NT2/D1 (cell line): ENCODE measurements around the gene MKRN2.

ENCODE experiments used
- DNase-seq: peaks from one replicate; pipeline ENCODE4 v3.0.0-alpha.2; 2011; ENCODE audit warnings: low read depth, low spot score
- H3K27me3 ChIP-seq: 2 replicates; pipeline ENCODE4 v1.6.0; 2011; ENCODE audit warnings: mild to moderate bottlenecking; ENCODE audit not compliant: insufficient read length, insufficient read depth
- H3K36me3 ChIP-seq: 2 replicates; pipeline ENCODE4 v1.6.1; 2011; ENCODE audit warnings: mild to moderate bottlenecking, low read length, mixed read lengths; ENCODE audit not compliant: insufficient read depth, insufficient read length
- H3K4me1 ChIP-seq: 2 replicates; pipeline ENCODE4 v1.5.1; 2011; ENCODE audit not compliant: insufficient read depth, insufficient read length
- H3K4me3 ChIP-seq: 2 replicates; pipeline ENCODE4 v1.5.1; 2011; ENCODE audit warnings: low read depth; ENCODE audit not compliant: insufficient read length
- H3K9ac ChIP-seq: 2 replicates; pipeline ENCODE4 v1.6.0; 2011; ENCODE audit warnings: low read depth; ENCODE audit not compliant: insufficient read length
- H3K9me3 ChIP-seq: 2 replicates; pipeline ENCODE4 v1.5.1; 2011; ENCODE audit warnings: mild to moderate bottlenecking, low read length; ENCODE audit not compliant: insufficient read depth
- SUZ12 ChIP-seq: IDR thresholded peaks from 2 replicates; pipeline ENCODE4 v1.6.1; 2011; ENCODE audit not compliant: insufficient read length, insufficient read depth; ENCODE audit errors: extremely low read depth
- YY1 ChIP-seq: IDR thresholded peaks from 2 replicates; pipeline ENCODE4 v1.6.1; 2011; ENCODE audit not compliant: insufficient read length, insufficient read depth
- ZNF274 ChIP-seq: IDR thresholded peaks from 2 replicates; pipeline ENCODE4 v1.6.1; 2011; ENCODE audit warnings: mild to moderate bottlenecking, low read depth, low read length

The MKRN2 gene

DNA sequence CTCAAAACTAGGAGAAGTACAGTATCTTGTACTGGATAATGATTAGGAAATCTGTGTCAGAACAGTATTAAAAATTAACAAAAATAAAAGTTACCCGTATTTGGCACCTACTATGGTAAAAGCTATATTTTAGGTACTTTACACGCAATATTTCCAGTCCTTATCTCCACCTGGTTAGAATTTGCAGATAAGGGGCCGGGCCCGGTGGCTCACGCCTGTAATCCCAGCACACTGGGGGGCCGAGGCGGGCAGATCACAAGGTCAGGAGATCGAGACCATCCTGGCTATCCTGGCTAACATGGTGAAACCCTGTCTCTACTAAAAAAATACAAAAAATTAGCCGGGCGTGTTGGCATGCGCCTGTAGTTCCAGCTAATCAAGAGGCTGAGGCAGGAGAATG lies 40.0 kb upstream of the MKRN2 start:
- no peaks in the 10 kb centered on the region for H3K4me1 ChIP-seq

DNA sequence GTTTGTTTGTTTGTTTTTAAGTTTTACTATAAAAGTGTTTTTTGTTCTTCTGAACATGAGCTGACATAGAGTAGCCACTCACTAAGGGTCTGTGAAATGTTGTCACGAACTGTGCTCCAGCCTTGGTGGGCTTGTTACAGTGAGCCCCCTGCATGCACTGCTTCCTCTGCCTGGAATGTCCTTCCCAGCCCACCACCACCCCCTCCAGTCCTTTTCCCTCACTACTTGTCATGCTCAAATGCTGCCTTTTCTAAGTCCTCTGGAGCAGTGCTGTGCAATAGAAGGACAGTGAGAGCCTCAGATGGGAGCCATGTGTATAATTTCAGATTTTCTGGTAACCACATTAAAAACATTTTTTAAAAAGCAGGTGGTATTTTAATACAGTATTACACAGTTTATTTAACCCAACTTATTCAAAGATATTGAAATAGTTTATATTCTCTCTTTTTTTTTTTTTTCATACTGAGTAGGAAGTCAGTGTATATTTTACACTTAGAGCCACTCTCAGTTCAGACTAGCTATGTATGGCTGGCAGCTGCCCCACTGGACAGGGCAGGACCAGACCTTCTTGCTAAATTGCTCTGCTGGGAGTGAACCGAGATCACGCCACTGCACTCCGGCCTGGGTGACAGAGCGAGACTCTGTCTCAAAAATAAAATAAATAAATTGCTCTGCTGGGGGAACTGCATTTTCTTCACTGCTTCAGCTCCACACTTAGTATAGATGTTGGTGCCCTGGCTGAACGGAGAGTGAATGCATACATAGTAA lies 38.4 kb upstream of the MKRN2 start:
- H3K9me3 ChIP-seq = no peaks in the 10 kb centered on the region
- peaks cover 49% of the 10 kb centered on the region for H3K36me3 ChIP-seq
- H3K4me3 ChIP-seq = no peak overlapping the region
- no peaks in the 10 kb centered on the region for H3K27me3 ChIP-seq
- DNase-seq = no peak
- H3K9ac ChIP-seq = no peak overlapping the region
- no peaks in the 10 kb centered on the region for H3K4me1 ChIP-seq
- TF ChIP-seq ZNF274 = no peak
- no peak for TF ChIP-seq YY1
- no peak for TF ChIP-seq SUZ12

More for the DNA sequence above, 40.0 kb upstream of the MKRN2 start:
- peaks cover 42% of the 10 kb centered on the region for H3K36me3 ChIP-seq
- no peak for TF ChIP-seq SUZ12
- TF ChIP-seq YY1 = no peak
- no peak for TF ChIP-seq ZNF274
- H3K9ac ChIP-seq = no peak overlapping the region
- H3K4me3 ChIP-seq = no peak overlapping the region
- H3K27me3 ChIP-seq = no peaks in the 10 kb centered on the region
- DNase-seq = no peak
- H3K9me3 ChIP-seq = no peaks in the 10 kb centered on the region

DNA sequence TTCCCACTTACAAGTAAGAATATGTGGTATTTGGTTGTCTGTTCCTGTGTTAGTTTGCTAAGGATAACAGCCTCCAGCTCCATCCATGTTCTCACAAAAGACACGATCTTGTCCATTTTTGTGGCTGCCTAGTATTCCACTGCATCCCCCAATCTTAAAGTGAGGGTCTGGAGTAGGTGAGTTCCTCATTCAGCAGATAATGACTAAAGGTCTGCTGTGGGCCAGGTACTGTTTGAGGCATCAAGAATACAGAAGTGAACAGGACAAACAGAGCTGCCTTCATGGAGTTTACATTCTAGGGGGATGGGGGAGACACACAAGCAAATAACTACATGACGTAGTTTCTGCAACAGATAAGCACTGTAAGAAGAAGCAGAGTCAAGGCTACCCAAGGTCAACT lies 35.9 kb upstream of the MKRN2 start:
- H3K27me3 ChIP-seq = no peaks in the 10 kb centered on the region

DNA sequence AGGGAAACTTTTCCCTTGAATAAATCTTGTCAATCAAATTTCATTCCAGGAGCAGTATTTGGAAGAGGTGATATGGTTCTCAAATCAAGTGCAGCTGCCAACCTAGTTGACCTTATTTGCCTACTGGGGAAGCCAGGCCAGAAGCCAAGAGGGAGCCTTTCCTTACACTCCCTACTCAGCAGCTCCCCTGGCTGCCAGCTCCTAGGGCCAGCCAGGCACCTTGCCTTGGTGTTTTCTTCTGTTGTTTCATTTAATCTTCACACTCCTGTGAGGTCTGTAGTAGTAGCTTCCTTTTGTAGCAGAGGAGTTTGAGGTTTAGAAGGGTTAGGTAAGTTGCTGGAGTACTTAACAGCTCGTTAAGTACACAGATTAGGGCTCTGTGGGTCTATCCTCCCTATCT lies 34.2 kb upstream of the MKRN2 start:
- Histone ChIP-seq H3K36me3 (peaks cover 49% of the 10 kb centered on the region), H3K27me3 (no peaks in the 10 kb centered on the region), H3K4me1 (no peaks in the 10 kb centered on the region), H3K9me3 (no peaks in the 10 kb centered on the region), H3K4me3 (no peak overlapping the region), H3K9ac (no peak overlapping the region)
- no peak for DNase-seq
- no peak for TF ChIP-seq YY1
- no peak for TF ChIP-seq ZNF274

More for the DNA sequence above, 35.9 kb upstream of the MKRN2 start:
- no peak overlapping the region for H3K4me3 ChIP-seq
- TF ChIP-seq YY1 = no peak
- TF ChIP-seq SUZ12 = no peak
- no peak for TF ChIP-seq ZNF274
- no peak overlapping the region for H3K9ac ChIP-seq
- H3K4me1 ChIP-seq = no peaks in the 10 kb centered on the region
- H3K36me3 ChIP-seq = peaks cover 40% of the 10 kb centered on the region
- no peak for DNase-seq
- H3K9me3 ChIP-seq = no peaks in the 10 kb centered on the region

DNA sequence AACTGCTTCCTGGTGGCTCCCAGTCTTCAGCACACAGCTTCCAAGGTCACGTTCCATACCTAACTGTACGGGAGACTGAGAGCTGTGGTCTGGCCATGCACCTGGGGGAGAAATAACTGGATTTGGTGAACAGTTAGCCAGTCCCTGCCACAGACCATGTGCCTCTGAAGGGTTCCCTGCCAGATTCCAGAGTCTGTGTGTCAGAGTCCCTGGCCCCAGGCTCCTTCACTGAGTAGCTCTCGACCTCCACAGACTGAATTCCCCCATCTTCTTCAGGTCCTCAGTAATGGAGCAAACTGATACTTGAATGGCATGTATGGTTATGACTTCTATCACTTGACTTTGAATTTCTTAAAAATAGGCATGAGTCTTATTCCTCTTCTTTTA lies 29.1 kb upstream of the MKRN2 start:
- H3K27me3 ChIP-seq = no peaks in the 10 kb centered on the region
- H3K9me3 ChIP-seq = no peaks in the 10 kb centered on the region
- no peak overlapping the region for H3K9ac ChIP-seq
- H3K4me1 ChIP-seq = no peaks in the 10 kb centered on the region
- peaks cover 56% of the 10 kb centered on the region for H3K36me3 ChIP-seq
- no peak overlapping the region for H3K4me3 ChIP-seq
- no peak for TF ChIP-seq YY1
- TF ChIP-seq ZNF274 = no peak
- no peak for TF ChIP-seq SUZ12
- no peak for DNase-seq

DNA sequence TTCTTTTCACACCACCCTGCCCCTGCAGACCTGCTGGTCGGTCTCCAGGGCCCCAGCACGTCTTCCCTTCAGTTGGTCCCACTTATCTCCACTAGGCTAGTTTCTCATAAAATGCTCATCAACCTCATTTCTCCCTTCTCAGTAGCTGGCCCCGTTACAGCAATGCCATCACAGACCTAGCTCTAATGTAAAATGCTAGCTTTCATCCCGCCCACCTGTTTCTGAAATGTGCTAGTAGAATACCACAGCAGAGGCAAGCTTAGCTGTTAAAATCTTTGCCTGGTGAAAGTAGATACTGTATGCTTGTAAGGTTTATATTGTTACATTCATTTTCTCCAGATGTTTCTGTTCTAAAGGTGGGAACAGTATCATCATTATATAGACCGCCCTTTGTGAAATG lies 24.7 kb upstream of the MKRN2 start:
- Histone ChIP-seq H3K4me1 (no peaks in the 10 kb centered on the region), H3K4me3 (no peak overlapping the region), H3K27me3 (no peaks in the 10 kb centered on the region), H3K9ac (no peak overlapping the region), H3K9me3 (no peaks in the 10 kb centered on the region), H3K36me3 (peaks cover 53% of the 10 kb centered on the region)
- TF ChIP-seq YY1 (no peak), ZNF274 (no peak), SUZ12 (no peak)
- DNase-seq = no peak

DNA sequence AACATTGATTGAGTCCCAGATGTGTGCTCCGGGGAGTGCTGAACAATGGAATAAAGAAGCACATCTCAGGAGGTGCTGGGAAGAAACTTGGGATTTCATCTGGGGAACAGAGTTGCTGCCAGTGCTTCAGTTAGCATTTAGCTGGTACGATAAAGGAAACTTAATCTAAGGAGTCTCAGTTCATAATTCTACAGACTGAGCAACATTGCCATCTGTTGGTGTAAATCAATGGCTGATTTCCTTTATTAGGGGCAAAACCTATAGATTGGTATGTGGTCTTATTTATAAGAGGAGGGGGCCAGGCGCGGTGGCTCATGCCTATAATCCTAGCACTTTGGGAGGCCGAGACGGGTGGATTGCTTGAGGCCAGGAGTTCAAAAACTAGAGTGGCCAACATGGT lies 20.5 kb upstream of the MKRN2 start:
- Histone ChIP-seq H3K9me3 (no peaks in the 10 kb centered on the region), H3K36me3 (peaks cover 38% of the 10 kb centered on the region), H3K4me3 (no peak overlapping the region), H3K4me1 (no peaks in the 10 kb centered on the region), H3K27me3 (no peaks in the 10 kb centered on the region), H3K9ac (no peak overlapping the region)
- DNase-seq = no peak
- TF ChIP-seq ZNF274 (no peak), YY1 (no peak), SUZ12 (no peak)
